Muscle of arm (tissue), 12 donors: ENCODE results near the gene TASP1. TPM values are rescaled to one million over a fixed set of nuclear protein-coding genes. Genes with fewer than 3 reads are reported as not detected.
A peak's percentile ranks its signal among the peaks of the same experiment; 100 is the strongest.

Experiments
- DNase-seq: peaks from one replicate; pipeline ENCODE4 v3.0.0-alpha.2; 2013
- polyA plus RNA-seq, 12 donors: library from polyadenylated mRNA; unstranded; fragments of 120-200 nt; gene quantifications; one replicate each; pipeline ENCODE4 v1.2.1, GENCODE V29; 2013; ENCODE audit not compliant: insufficient read length in 12 of 12

Gene TASP1
- polyA plus RNA-seq, 12 donors: 5.8 to 15.7 (median 7.4) TPM; not detected in 1

- DNase-seq: no peak
These were observed 195.0 kb downstream of the TASP1 start for GRCh38 chr20:13443690-13444089.

DNA sequence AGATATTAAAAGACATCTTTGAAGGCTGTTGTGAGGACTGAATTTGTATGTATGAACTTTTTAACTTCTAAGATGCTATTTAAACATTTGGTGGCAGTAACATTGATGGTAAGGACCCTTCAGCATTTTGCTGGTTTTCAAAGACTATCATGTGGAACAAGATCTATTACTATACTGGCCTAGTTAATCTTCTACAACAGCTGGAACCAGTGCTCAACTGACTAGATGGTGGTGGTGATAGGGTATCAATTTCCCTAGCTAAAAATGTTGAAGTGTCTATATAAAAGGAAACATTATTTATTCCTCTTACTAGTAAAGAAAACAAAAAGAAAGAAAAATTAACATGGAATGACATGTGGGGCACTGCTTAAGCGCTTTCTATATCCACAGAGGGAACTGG, 195.7 kb downstream of the TASP1 start:
- no peak for DNase-seq

- DNase-seq: no peak
These were observed 197.3 kb downstream of the TASP1 start for GRCh38 chr20:13441388-13441787.

GRCh38 chr20:13436530-13436929, 202.2 kb downstream of the TASP1 start:
- no peak for DNase-seq

GRCh38 chr20:13432126-13432525, 206.6 kb downstream of the TASP1 start:
- no peak for DNase-seq

DNA sequence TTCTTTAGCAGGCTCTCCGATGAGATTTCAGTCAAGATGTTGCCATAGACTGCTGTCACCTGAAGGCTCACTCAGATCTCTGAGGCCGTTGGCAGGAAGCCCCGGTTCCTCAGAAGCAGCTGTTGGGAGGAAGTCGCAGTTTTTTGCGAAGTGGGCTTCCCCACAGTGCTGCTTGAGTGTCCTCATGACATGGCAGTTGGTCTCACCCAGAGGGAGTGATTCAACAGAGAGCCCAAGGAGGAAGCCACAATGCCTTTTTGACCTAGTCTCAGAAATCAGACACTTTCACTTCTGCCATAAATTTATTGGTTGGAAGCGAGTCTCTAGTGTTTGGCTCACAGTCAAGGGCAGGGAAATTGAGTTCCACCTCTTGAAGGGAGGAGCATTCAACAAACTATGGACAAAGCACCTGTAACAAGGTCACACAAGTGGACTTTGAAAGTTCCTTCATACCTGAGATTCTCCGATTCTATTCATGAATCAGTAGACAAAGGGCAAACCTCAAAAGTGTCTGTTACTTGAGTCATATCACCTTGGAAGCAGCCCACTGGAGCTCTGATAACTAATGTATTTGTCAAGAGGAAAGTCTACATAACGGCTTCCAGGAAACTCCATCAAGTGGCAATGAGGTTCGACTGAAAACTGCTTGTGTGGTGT, 208.3 kb downstream of the TASP1 start:
- no peak for DNase-seq

DNA sequence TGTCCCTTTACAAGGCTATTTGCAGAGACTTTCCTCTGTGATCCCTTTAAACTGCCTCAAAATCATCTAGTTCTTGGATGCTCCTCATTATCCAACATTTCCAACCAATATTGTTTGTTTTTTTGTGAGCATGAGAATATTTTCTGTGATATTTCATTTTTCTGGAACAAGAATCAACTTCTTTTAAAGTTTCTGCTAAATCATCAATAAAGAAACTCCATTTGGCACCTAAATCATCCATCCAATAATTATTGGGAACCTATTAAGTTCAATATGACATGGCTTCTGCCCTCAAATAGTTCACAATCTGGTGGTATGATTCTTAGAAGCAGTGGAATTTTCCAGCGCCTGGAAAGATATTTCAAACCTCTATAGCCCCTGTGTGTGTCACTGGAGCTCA, 210.0 kb downstream of the TASP1 start:
- DNase-seq: no peak

GRCh38 chr20:13426870-13427269, 211.9 kb downstream of the TASP1 start:
- no peak for DNase-seq

DNA sequence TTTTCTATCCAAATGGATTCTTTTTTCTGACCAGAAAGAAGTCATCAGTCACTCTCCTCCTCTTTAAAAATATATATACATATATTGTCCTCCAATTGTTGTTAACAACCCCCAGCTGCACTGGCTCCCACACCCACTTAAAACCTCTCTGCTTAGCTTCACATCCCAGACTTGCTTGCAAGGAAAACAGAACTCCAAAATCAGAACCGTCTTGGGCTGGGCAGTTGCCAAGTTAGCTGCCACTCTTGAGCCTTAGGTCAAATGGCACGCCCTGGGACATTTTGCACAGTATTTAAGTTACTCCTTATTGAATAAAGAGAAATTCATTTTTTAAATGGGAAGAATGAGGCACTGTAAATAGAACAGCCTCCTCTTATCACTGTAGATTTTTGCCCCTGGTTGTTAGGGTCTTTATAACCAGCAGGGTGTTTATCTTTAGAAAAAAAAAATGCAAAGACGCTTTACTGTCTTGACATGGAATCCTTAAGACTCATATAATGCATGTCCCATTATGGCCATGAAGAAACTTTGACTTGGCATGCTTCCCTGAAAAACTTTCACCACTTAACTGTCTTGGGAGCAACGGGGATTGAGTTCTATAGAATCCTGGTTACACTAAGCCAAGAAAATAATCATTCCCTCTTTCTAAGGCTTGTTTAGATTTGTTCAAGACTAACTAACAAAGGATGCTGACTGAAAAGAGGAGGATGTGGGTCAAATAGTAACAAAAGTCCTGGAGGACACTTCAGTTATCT, 213.2 kb downstream of the TASP1 start:
- DNase-seq: peak; percentile 17

- DNase-seq: no peak
These were observed 214.4 kb downstream of the TASP1 start for GRCh38 chr20:13424174-13424833.

DNA sequence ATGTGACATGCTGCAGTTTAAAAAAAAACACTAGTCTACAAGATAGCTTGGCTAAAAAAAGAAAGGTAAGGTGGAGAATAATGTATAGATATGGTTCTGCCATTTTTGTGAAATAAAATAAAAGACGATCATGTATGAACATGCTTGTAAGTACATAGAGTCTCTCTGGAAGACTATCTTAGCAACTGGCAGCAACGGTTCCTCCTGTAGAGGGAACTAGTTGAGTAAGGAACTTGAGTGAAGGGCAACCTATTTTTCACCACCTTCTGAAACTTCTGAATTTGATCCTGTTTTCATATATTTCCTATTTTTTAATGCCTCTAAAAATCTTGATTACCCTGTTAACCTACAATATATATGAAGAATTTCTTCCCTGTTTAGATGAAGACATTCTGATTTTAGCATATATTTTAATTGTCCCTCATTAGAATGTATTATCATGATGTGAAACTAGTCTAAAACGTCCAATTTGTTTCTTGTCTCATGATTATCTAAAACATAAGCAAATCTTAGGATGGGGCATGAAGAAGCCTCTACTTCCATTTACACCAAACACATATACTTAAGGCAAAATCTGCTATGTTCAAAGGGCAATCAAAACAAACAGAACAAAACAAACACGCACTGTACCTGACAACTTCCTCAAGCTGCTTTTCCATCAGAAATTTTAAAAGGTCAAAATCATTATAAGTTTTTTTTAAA, 215.1 kb downstream of the TASP1 start:
- no peak for DNase-seq

- DNase-seq: no peak
These were observed 216.1 kb downstream of the TASP1 start for GRCh38 chr20:13422637-13423036.

DNA sequence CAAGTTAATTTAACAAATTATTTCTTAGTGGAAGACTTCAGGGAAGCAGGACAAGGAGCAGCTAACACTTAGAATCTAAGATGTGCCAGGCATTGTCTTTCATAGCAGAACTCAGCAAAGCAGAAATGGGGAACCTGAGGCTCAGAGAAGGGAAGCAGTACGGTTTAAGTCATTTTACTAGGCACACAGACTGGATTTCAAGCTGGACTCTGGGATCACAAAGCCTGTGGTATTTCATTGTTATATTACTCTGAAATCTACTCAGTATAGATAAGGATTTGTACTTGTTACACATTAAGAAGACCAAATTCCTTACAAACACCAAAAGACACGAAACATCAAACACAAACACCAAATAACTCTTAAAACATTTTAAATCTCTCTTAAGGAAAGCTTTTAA, 218.1 kb downstream of the TASP1 start:
- no peak for DNase-seq

- no peak for DNase-seq
These were observed 219.3 kb downstream of the TASP1 start for GRCh38 chr20:13419477-13419876.

DNA sequence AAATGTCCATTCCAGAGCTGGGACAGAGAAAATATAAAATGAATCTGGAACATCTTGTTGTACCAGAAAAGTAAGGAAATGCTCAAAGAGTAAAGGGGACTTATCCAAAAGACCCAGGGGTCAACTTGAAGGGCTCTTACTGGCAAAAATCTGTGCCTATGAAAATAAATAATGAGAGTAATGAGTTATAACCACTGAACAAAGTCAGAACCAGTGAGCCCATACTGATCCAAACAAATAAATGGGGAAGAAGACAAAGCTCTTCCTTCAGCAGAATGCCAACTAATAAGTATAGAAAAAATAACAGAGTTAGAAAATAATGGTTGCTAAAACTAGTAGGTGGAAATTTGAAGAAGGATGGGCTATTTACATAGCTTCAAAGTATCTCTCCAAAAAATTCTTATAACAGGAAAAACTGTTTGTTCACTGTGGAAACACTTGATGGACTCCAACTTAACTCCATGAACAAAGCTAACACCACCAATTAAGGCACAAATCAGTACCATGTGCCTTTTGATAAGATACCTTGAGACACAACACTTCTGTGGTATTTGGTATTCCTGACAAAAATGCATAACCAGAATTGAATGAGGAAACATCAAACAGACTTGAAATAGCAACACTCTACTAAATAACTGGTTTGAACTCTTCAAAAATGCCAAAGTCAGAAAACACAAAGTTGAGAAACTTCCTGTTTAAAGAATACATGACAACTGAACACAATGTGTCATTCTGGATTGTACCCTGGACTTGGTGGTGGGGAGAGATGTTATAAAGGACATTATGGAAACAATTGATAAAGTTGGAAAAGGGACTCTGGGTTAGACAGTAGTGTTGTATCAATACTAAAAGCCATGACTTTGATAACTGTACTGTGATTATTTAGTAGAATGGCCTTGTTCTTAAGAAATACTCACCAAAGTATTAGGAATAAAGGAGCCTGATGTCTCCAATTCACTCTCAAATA, 220.2 kb downstream of the TASP1 start:
- no peak for DNase-seq

DNA sequence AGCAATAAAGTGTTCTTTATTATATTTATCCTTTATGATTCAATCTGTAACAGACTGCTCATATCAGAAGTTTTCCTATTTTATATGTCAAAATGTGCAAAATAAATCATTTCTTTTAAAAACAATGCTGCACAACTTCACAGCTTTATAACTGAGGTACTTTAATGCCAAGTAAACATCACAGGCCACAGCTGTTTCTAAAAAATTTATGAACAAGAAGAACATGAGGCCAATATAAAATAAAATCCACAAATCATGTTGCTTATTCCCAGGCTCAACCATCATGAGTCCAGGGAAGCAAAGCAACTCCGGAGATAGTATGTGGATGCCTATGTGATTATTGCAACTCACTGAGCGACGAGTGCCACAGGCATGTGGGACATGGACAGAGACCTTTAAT, 222.2 kb downstream of the TASP1 start:
- DNase-seq: no peak

- DNase-seq: no peak
These were observed 225.8 kb downstream of the TASP1 start for GRCh38 chr20:13412806-13413445.

DNA sequence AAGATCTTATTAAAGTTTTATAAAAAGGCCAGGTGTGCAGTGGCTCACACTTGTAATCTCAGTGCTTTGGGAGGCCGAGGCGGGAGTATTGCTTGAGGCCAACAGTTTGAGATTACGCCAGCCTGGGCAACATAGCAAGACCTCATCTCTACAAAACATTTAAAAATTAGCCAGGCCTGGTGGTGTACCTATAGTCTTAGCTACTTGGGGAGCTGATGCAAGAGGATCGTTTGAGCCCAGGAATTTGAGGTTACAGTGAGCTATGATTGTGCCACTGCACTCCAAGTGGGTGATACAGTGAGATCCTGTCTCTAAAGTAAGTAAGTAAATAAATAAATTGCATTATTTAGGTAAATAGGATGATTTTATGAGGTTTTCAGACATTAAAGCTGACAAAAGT, 234.4 kb downstream of the TASP1 start:
- DNase-seq: no peak

DNA sequence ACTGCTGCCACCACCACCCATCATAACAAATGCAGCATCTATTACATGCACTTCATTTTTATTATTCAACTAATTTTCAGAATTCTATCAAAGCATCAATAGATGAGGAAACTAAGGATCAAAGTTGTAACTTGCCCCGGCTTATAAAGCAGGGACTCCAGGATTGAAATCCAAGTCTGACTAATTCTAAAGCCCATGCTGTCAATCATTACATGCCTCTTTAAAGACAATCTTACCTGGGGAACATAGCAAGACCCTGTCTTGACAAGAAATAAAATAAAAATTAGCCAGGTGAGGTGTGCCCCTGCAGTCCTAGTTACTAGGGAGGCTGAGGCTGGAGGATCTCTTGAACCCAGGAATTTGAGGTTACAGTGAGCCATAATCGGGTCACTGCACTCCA, 235.3 kb downstream of the TASP1 start:
- DNase-seq: no peak

- no peak for DNase-seq
These were observed 235.7 kb downstream of the TASP1 start for GRCh38 chr20:13402986-13403385.
